ENCODE data around the gene AFG3L2. TPM values are rescaled to one million over a fixed set of nuclear protein-coding genes. Genes with fewer than 3 reads are reported as not detected.
A peak's percentile ranks its signal among the peaks of the same experiment; 100 is the strongest.

The AFG3L2 gene
- total and polyA plus RNA-seq, 9 of the 15 experiments (the other 6 are each of a cell fraction or from before 2014, with no cell fraction given) = 24.1 to 109 (median 84.0) TPM

DNA sequence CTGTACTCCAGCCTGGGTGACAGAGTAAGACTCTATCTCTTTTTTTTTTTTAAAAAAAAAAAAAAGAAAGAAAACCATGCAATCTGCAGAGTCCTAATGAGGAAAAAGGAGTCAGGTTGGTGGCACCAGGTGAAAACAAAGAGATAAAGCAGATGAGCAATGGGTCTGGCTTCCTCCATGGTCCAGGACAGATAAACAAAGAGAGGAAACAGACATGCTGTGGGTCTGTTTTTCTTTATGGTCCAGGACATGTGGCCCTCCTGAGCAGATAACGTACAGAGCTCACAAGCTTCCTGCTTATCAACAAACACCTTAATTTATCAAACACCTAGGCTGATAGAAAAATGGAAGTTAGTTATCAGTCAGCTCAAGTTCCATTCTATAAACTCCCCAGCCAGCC is 93.4 kb downstream of the AFG3L2 start (continued):
- TF ChIP-seq, protein P1, sequence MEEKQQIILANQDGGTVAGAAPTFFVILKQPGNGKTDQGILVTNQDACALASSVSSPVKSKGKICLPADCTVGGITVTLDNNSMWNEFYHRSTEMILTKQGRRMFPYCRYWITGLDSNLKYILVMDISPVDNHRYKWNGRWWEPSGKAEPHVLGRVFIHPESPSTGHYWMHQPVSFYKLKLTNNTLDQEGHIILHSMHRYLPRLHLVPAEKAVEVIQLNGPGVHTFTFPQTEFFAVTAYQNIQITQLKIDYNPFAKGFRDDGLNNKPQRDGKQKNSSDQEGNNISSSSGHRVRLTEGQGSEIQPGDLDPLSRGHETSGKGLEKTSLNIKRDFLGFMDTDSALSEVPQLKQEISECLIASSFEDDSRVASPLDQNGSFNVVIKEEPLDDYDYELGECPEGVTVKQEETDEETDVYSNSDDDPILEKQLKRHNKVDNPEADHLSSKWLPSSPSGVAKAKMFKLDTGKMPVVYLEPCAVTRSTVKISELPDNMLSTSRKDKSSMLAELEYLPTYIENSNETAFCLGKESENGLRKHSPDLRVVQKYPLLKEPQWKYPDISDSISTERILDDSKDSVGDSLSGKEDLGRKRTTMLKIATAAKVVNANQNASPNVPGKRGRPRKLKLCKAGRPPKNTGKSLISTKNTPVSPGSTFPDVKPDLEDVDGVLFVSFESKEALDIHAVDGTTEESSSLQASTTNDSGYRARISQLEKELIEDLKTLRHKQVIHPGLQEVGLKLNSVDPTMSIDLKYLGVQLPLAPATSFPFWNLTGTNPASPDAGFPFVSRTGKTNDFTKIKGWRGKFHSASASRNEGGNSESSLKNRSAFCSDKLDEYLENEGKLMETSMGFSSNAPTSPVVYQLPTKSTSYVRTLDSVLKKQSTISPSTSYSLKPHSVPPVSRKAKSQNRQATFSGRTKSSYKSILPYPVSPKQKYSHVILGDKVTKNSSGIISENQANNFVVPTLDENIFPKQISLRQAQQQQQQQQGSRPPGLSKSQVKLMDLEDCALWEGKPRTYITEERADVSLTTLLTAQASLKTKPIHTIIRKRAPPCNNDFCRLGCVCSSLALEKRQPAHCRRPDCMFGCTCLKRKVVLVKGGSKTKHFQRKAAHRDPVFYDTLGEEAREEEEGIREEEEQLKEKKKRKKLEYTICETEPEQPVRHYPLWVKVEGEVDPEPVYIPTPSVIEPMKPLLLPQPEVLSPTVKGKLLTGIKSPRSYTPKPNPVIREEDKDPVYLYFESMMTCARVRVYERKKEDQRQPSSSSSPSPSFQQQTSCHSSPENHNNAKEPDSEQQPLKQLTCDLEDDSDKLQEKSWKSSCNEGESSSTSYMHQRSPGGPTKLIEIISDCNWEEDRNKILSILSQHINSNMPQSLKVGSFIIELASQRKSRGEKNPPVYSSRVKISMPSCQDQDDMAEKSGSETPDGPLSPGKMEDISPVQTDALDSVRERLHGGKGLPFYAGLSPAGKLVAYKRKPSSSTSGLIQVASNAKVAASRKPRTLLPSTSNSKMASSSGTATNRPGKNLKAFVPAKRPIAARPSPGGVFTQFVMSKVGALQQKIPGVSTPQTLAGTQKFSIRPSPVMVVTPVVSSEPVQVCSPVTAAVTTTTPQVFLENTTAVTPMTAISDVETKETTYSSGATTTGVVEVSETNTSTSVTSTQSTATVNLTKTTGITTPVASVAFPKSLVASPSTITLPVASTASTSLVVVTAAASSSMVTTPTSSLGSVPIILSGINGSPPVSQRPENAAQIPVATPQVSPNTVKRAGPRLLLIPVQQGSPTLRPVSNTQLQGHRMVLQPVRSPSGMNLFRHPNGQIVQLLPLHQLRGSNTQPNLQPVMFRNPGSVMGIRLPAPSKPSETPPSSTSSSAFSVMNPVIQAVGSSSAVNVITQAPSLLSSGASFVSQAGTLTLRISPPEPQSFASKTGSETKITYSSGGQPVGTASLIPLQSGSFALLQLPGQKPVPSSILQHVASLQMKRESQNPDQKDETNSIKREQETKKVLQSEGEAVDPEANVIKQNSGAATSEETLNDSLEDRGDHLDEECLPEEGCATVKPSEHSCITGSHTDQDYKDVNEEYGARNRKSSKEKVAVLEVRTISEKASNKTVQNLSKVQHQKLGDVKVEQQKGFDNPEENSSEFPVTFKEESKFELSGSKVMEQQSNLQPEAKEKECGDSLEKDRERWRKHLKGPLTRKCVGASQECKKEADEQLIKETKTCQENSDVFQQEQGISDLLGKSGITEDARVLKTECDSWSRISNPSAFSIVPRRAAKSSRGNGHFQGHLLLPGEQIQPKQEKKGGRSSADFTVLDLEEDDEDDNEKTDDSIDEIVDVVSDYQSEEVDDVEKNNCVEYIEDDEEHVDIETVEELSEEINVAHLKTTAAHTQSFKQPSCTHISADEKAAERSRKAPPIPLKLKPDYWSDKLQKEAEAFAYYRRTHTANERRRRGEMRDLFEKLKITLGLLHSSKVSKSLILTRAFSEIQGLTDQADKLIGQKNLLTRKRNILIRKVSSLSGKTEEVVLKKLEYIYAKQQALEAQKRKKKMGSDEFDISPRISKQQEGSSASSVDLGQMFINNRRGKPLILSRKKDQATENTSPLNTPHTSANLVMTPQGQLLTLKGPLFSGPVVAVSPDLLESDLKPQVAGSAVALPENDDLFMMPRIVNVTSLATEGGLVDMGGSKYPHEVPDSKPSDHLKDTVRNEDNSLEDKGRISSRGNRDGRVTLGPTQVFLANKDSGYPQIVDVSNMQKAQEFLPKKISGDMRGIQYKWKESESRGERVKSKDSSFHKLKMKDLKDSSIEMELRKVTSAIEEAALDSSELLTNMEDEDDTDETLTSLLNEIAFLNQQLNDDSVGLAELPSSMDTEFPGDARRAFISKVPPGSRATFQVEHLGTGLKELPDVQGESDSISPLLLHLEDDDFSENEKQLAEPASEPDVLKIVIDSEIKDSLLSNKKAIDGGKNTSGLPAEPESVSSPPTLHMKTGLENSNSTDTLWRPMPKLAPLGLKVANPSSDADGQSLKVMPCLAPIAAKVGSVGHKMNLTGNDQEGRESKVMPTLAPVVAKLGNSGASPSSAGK (IDR thresholded peaks at IDR 0.05) = no peak
- TF ChIP-seq FOXJ2 (tag; IDR thresholded peaks at IDR 0.05) = no peak
- peak; percentile 53; the same call in 1 of the 2 replicates for TF ChIP-seq SOX6 (IDR thresholded peaks at IDR 0.05)
- no peak for TF ChIP-seq PCBP1 (IDR thresholded peaks at IDR 0.05; ENCODE audit: low read depth, low read length, poor library complexity, severe bottlenecking)
- no peak for TF ChIP-seq ETV6 (IDR thresholded peaks at IDR 0.05; ENCODE audit: borderline replicate concordance in 1 of 2, low read depth in 2 of 2, low read length in 1 of 2)
- TF ChIP-seq ETV6 (CRISPR knock-in tag; IDR thresholded peaks at IDR 0.05; ENCODE audit: borderline replicate concordance) = no peak
- no peak for TF ChIP-seq ZBTB40 (IDR thresholded peaks at IDR 0.05)
- TF ChIP-seq ZBTB40 (CRISPR knock-in tag; IDR thresholded peaks at IDR 0.05) = no peak
